ENCODE data around the gene MRAP.

Gene MRAP

DNA sequence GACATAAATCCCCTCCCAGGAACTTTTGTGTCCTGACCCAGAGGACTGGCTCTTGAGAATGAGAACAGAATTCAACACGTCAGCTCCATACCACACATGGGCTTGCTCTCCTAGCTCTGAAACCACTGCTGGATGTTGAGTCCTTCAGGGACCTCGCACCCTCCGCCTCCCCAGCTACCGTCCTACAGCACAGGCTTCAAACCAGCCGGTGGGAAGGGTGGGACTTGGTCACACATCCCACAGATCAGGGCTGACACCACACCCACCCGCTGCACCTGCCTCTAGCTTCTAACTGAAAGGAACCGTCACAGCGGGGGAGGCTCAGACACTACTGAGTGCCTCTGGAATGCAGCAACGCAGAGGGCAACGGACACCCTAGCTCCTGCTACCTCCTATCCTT, 24.0 kb downstream of the MRAP start:
- no peak for DNase-seq (ENCODE audit: low read depth)

DNA sequence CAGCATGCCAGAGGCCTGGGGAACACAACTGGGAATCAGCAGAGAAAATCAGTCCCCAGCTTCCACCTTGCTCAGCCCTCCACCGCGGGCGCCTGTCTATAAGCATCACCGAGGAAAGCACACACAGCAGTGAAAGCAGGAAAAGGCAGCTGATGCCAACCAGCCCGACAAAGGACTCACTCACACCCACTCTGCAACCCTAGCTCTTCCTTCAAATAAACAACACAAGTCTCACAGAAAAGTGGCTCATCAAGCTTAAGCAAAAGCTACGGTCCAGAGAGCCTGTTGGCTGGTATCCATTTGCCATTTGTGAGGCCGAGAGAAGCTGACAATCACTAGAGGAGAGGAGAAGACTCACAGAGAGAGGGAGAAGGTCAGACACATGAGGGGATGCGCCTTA, 27.1 kb downstream of the MRAP start:
- no peak for DNase-seq (ENCODE audit: low read depth)

DNA sequence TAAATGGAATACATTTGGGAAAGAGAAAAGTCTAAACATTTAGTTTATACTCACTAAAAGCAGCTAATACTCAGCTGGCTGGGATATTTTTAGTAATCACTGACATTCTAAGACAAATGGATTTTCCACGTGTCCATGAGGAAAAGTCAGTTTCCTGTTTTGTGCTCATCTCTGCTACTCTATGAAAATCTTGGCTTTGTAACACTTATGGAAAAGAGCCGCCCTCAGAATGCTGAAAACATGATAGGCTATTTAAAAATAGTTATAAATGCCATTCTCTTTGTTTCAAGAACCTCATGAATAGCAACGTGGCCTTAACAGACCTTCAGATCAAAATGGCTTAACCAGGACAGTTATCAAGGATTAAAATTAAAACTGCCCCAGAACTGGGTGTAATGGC, 29.9 kb downstream of the MRAP start:
- no peak for DNase-seq (ENCODE audit: low read depth)

DNA sequence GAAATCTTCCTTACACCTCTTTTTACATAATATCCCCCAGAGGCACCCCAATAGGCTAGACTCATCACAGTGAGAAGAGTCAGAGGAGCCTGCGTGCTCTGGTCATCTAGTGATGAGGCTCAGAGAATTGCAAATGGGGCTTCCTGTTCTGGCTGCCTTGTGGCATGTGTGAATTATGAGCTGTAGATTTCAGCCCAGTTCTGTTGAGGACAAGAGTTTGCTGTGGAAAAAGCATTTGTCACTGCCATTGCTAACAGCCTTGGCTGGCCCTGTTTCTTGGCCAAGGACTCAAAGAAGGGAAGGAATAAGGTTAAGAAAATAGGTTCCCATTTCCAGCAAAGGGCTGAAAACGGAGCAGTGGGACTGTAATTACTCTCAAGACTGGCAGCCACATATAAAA, 30.7 kb downstream of the MRAP start:
- DNase-seq (ENCODE audit: low read depth), result no peak

DNA sequence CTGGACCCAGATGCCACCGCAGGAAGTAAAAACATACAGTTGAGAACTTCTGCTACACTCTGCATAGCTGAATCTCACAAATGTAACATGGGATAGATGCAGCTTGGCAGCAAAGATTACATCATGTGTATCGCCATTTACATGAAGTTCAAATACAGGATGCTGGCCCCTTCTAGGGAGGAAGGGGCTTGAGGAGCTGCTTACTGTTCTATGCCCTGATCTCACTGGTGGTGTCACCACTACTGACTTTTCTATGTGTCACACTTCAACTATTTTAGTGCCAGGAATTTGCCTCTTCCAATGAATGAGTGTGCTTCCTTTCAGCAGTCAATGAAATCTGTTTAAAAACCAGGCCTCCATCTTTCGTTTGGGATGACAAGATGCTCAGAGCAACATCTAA, 31.1 kb downstream of the MRAP start:
- no peak for DNase-seq (ENCODE audit: low read depth)

DNA sequence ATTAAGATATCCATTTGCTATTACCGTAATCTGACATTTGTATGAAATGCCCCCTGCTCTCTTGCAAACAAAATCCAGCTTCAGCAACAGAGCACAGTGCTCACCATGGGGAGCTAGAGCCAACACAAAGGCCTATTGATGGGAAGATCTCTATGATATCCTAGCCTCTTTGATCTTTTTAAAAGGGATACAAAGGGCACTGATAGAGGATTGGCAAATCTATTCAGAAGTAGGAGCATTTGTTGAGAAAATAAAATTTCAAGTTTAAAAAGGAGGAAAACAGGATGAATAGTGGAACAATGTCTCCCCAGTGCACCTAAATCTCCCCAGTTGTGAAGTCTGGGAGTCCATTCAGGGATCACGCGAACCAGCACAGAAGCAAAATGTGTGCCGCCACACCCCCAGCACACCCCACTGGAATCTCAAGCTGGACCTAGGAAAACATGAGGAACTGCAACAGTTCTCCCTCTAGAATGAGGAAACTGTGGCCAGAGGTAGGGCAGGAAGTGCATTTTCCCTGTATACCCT, 32.2 kb downstream of the MRAP start:
- DNase-seq (ENCODE audit: low read depth), result no peak

DNA sequence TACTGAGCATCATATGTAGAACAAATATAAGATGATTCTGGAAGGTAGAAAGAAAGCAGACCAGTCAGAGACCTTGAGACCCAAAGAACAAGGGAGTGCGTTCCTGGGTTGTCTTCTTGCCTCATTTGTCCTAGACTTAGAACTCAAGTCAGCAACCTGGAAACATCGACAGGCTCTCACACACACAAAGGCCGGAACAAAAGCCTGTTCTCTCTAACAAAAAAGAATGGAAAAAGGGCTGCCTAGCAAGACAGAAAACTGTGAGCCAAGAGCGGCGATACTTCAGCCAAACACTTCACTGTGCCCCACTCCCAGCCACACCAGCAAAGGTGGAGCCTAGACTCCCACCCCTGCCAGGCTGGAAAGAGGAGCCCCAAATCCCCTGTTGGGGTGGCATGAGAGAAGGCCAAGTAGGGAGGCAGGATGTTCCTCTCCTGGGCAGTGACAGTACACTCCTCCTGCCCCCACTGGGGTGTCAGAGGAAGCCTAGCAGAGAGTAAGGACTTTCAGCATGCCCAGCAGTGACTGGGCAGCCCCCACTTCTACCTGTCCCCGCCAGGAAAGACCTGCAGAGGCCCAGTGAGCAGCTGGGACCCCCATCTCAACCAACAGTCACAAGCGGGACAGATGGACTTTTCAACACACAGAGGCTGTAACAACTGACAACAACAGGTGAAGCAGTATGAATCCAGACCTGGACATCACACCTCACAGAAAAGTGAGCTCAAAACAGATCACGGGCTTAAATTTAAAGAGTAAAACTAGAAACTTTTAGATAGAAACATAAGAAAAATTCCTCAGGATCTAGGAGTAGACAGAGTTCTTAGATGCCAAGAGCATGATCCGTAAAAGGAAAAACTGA, 33.0 kb downstream of the MRAP start:
- no peak for DNase-seq (ENCODE audit: low read depth)

DNA sequence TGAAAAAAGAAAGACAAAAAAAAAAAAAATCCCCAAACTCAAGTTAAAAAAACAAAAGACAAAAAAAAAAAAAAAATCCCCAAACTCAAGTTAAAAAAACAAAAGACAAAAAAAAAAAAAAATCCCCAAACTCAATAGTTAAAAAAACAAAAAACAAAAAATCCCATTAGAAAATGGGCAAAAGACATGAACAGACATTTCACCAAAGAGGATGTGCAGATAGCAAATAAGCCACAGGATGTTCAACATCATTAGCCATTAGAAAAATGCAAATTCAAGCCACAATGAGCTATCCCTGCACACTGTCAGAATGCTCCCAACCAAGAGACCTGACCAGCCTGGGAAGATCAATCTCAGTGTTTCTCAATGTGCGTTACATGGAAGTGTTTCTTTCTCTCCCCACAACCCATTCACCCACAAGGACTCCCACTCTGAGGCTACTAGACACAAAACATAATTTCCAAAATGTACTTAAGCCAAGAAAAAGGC, 33.9 kb downstream of the MRAP start:
- DNase-seq (ENCODE audit: low read depth), result no peak

DNA sequence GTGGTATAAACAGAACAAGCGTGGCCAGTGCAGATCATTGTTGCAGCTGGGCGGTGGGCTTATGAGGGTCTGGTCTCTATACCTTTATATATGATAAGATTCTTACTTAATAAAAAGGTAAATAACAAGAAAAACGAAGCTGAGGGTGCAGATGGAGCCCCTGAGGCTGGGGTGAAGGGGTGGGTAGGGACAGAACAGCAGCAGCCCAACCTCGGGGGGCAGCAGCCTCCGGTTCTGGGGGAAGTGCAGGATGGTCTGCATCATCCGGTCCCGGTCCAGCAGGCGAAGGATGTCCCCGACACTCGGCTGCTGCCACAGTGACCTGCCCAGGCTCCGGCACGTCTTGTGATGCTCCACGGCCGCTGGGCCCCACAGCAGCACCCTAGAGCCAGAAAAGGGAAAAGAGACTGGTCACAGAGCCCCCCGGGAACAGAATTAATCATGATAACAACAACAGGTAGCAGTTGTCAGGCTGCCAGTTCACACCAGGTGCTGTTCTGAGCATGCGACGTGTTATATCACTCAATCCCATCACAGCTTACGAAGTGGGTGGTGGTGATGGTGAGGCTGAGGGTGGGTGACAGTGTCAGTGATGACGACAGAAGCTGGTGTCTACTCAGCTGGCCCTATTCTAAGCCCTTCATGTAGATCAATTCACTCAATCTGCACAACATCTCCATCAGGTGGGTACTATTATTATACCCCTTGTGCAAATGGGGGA, 35.5 kb downstream of the MRAP start:
- no peak for DNase-seq (ENCODE audit: low read depth)

DNA sequence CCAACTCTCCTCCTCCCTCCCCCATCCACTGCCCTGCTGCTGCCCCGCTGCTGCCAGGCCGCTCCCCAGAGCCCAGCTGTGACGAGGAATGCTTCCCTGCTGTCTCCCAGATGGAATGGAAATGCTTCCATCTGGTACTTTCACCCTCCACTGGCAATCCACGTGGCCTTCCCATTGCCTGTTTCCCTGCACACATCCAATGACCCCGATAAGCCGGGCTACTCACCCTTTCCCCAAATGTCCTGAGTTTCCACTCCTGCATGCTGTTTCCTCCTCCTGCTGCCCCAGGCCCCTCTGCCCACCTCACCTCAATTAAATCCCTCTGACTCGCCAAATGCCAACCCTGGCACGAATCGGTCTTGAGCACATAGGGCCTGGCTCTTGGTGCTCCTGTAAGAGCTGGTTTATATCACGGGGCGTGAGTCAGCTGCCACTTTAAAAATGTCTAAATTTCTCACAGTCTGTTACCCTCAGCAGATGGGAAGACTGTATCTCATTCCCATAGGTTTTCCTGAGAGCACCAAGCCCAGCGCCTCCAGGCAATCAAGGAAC, 36.4 kb downstream of the MRAP start:
- DNase-seq (ENCODE audit: low read depth), result no peak

DNA sequence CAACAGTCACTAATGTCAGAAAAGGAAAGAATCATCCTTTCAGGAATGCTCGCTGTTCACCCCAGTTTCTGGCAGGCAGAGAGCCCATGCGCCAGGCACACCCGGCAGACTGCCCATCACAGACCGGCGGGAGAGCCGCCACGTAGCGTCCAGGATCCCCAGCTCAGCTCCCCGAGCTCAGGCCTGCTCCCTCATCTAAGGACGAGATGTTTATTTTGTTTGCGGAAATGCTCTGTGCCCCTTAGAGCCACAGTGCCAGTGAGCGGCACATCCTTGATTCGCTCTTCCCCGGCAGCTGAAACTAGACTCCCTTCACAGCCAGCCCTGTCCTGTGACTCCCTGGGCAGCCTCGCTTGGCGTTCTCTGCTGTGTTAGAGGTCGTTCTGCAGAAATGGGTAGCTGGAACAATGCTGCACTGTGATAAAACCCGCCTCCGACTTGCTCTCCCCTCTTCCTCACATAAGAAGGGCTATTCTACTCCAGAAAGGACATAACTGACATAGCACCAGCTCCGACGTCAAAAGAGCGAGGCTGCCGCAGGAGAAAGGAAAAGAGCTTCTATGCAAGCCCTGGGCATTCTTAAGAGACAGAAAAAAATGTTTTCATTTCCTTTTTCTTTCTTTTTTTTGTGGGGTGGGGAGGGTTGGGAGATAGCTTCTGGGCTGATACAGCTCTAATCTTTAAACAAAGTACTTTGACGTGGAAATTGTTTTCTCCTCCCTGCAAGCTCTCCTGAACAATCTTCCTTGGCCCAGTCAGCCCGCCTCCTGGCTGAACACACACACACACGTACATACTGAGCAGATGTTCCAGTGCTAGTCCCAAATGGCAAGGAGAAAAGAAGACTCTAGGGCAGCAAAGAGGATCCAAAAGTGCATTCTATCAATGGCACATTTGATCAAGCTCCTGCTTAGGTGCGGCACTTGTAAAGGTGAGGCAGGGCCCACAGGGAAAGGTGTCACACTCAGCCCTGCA, 37.2 kb downstream of the MRAP start:
- no peak for DNase-seq (ENCODE audit: low read depth)

DNA sequence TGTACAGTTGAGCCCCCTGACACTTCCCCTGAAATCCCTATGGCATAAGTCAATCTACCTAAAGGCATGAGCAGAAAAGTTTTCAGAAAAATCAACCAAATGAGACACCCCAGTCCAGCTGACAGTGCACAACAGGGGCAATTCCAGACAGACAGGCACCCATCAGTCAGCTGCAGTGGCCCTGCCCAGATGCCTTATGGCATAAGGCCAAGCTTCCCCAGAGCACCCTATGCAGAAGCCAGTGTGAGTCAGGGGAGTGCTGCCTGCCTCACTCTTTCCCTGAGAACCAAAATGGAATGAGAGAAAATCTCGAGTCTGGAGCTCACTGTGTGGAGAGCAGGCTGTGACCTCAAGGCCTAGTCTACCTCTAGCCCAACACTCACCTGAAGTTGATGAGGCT, 38.1 kb downstream of the MRAP start:
- no peak for DNase-seq (ENCODE audit: low read depth)

DNA sequence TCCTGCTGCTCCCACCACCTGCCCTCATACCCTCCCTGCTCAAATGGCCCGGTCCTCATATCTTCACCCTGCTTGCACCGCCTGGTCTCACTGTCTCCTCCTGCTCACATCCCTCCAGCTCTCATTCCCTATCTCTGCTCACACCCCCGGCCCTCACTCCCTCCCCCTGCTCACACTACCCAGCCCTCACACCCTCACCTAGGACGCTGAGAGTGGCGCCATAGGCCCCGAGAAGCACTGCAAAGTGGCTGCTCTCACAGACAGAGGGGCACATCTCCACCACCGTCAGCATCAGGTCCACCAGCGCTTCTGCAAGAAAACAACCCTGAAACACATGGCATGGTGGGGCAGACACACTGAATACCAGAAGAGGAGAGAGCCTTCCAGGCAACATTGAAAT, 38.6 kb downstream of the MRAP start:
- DNase-seq (ENCODE audit: low read depth), result no peak

DNA sequence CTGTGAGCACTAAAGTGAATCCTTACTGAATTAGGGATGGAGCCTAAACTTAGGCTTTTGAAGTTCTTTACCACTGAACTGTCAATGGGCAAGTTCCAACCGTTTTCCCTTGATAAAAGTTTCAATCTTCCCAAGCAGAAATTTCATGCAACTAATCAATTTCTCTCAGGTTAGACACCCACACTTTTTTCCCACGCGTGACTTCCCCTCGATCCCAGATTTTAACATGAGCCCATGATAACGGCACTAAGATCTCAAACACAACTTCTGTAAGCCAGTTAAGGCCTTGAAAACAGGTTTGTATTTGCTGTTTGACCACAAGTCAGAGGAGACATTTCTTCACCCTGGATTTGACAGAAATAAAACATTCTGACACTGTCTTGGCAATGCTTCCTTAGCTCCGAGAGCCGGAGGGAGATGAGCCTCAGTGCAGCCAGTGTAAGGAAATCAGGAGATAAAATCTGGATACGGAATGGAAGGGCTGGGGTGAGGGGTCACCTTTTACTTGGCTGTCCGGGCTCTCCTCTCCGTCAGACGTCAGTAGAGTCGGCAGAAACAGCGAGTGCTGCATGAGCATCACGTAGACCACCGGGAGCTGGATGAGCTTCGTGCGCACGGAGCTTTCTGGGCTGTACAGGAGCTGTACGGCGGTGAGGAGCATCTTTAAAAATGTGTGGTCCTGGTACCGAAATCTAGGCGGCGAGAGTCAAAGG, 39.7 kb downstream of the MRAP start:
- no peak for DNase-seq (ENCODE audit: low read depth)

DNA sequence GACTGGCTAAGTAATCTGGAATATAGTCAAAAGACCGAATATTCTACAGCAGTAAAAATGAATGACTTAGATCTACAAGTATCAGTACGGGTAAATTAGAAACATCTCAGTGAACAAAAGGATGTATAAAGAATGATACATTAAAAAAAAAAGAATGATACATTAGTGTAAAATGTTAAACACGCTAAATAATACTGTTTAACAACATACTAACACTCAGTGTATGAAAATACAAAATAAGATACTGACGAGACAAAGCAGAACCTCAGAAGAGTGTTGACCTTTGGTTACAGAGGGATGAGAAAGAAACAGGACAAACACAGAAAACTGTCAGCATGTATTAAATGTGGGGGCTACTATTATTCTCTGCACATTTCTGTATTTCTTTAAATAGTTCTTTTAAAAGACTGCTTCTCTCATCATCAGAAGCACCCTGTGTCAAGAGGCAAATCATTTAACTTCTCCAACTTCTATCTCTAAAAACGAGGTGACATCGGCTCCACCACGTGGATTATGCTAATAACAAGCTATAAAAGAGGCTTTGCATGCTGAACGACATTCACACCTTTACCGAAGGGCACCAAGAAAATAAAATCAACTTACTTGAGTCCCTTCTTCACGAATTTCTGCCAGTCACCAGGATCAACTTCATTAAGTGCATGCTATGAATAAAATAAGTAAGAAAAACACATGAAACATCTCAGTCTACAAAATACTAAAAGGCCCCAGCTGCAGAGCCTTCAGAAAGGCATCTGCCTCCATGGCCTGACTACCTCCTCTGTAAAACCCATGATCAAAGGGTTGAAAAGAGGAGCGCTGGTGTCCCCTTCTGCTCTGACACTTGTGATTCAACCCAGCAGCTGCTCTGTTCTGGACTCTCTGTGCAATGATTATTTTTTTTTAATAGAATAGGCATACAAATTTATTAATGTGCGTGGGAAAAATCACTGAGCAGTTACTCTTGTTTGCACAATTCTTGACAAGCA, 42.5 kb downstream of the MRAP start:
- no peak for DNase-seq (ENCODE audit: low read depth)

DNA sequence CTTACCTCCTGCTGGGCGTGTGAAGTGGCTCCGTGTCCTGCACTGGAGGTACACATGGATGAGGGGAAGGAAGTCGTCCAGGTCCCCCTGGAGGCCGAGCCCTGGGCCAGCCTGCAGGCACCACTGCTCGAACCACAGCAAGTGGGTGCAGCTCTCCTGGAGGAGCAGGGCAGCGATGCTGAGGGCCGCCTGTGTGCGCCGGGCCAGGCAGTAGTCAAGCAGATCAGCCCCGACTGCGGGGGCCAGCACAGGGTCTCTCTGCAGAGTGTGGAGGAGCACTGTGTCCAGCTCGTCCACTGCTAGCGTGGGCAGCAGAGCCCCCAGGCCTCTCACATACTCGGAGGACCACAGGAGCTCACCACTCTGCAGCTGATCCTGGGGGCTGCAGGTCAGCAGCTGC, 48.3 kb downstream of the MRAP start:
- no peak for DNase-seq (ENCODE audit: low read depth)

DNA sequence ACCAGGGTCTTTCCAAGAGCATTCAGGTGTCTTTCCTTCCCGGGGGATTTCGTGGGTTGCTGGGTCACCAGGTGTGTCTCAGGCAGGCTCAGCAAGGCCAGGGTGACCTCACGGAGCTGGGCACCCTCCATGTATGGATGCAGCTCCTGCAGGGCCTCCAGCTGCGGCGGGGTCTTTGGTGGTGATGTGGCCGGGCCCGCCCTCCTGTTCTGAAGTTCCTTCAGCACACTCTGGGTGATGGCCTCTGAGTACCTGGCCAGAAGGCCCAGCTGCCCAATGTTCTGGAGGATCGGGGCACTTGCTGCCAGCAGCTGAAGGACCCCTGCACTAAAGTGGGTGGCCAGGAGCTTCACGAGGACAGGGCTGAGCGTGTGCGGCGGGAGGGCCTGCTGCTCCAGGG, 48.7 kb downstream of the MRAP start:
- DNase-seq (ENCODE audit: low read depth), result no peak

DNA sequence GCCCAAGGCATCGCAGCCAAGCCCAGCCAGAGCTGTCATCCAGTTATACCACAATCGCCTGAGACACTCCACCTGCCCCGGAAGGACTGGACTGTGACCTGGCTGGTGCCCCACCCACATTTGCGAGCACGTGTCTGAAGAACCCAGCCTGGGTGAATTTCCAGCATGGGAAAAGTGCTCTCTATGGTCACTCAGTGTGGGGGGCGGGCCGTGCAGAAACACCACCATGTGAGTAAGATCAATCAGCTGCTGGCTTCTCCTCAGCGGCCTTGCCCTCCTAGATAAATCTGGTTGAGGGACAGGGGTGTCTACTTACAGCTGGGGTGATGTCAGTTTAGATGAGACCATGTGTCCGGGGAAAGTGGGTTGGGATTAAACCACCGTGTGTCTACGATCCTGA, 49.3 kb downstream of the MRAP start:
- no peak for DNase-seq (ENCODE audit: low read depth)

DNA sequence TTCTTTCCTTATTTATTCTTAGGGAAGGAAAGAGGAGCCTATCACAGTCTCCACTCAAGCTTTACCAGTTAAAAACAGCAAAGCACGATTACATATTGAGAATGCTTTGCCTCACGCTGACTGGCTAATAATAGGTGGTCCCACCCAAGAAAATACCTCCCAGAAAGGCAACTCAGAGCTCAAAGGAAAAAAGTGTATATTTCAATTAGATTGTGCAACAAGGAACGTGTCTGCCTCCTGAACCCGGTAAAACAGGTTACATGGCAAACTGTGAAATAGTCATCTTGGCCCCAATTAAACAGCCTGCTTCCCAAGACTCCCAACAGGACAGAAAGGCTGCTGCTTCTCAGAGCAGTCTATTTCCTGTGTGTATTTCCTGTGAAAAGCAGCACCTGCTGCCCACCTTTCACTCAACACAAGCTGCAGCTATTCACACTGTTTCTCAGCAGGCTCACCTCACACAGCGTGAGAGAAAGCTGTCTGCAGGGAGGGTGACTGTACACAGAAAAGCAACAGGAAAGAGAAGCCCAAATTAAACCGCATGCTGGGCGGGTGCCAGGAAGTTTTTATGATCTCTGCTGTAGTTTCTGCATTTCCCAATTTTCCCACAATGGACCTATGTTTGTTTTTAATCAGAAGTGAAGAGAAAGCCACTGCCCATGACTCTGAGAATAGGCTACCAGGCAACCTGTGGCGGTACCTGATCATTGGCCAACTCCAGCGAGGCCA, 50.1 kb downstream of the MRAP start:
- DNase-seq (ENCODE audit: low read depth), result no peak
